ENCODE measurements around the gene TMEM215. TPM values are rescaled to one million over a fixed set of nuclear protein-coding genes. Genes with fewer than 3 reads are reported as not detected.

TMEM215 gene
- total RNA-seq, 2 donors from 2014 or later: not detected

- no peak for DNase-seq (ENCODE audit: low spot score)
- no peaks in the 10 kb centered on the region for H3K9me3 ChIP-seq
- H3K4me3 ChIP-seq: no peak overlapping the region
- no peaks in the 10 kb centered on the region for H3K36me3 ChIP-seq
- TF ChIP-seq, protein P1, sequence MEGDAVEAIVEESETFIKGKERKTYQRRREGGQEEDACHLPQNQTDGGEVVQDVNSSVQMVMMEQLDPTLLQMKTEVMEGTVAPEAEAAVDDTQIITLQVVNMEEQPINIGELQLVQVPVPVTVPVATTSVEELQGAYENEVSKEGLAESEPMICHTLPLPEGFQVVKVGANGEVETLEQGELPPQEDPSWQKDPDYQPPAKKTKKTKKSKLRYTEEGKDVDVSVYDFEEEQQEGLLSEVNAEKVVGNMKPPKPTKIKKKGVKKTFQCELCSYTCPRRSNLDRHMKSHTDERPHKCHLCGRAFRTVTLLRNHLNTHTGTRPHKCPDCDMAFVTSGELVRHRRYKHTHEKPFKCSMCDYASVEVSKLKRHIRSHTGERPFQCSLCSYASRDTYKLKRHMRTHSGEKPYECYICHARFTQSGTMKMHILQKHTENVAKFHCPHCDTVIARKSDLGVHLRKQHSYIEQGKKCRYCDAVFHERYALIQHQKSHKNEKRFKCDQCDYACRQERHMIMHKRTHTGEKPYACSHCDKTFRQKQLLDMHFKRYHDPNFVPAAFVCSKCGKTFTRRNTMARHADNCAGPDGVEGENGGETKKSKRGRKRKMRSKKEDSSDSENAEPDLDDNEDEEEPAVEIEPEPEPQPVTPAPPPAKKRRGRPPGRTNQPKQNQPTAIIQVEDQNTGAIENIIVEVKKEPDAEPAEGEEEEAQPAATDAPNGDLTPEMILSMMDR (IDR thresholded peaks at IDR 0.05): no peak
- no peaks in the 10 kb centered on the region for H3K4me1 ChIP-seq
- H3K27ac ChIP-seq: no peak overlapping the region
- H3K27me3 ChIP-seq: no peaks in the 10 kb centered on the region
Observed at GRCh38 chr9:32742296-32742695, 41.0 kb upstream of the TMEM215 start.

GRCh38 chr9:32748013-32748412, 35.3 kb upstream of the TMEM215 start:
- no peak for DNase-seq (ENCODE audit: low spot score)
- no peak overlapping the region for H3K27ac ChIP-seq
- H3K27me3 ChIP-seq: no peaks in the 10 kb centered on the region
- no peak overlapping the region for H3K4me3 ChIP-seq
- H3K4me1 ChIP-seq: no peaks in the 10 kb centered on the region
- no peaks in the 10 kb centered on the region for H3K36me3 ChIP-seq
- no peaks in the 10 kb centered on the region for H3K9me3 ChIP-seq
- TF ChIP-seq, protein P1 (IDR thresholded peaks at IDR 0.05): no peak

- TF ChIP-seq, protein P1 (IDR thresholded peaks at IDR 0.05): no peak
- DNase-seq (ENCODE audit: low spot score): no peak
- Histone ChIP-seq H3K36me3 (no peaks in the 10 kb centered on the region), H3K4me1 (no peaks in the 10 kb centered on the region), H3K4me3 (no peak overlapping the region), H3K27me3 (no peaks in the 10 kb centered on the region), H3K9me3 (no peaks in the 10 kb centered on the region), H3K27ac (no peak overlapping the region)
Observed at GRCh38 chr9:32755730-32756129, 27.6 kb upstream of the TMEM215 start.

DNA sequence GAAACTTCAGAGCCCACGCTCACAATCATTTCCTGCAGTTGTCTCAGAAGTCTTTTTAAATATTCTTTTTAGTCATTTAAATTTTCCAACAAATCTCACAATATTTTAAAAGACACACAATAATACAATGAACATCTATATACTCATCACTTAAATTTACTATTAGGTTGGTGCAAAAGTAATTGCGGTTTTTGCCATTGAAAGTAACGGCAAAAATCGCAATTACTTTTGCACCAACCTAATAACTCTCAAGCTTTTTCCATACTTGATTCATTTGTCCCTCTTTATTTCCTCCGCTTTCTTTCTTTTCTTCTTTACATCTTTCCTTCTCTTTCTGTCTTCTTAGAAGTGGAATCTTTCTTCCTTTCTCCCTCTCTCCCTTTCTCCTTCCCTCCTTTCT, 19.2 kb upstream of the TMEM215 start:
- no peak for DNase-seq (ENCODE audit: low spot score)

GRCh38 chr9:32775283-32775682, 8.1 kb upstream of the TMEM215 start:
- DNase-seq (ENCODE audit: low spot score): no peak
- Histone ChIP-seq H3K9me3 (peaks cover 0 to 22% of the 10 kb centered on the region in 2 donors), H3K4me3 (no peak overlapping the region), H3K36me3 (no peaks in the 10 kb centered on the region), H3K27ac (no peak overlapping the region), H3K4me1 (no peaks in the 10 kb centered on the region), H3K27me3 (no peaks in the 10 kb centered on the region)
- TF ChIP-seq, protein P1 (IDR thresholded peaks at IDR 0.05): no peak

More for the DNA sequence above, 19.2 kb upstream of the TMEM215 start:
- TF ChIP-seq, protein P1 (IDR thresholded peaks at IDR 0.05): no peak
- no peaks in the 10 kb centered on the region for H3K4me1 ChIP-seq
- no peaks in the 10 kb centered on the region for H3K36me3 ChIP-seq
- H3K9me3 ChIP-seq: no peaks in the 10 kb centered on the region
- no peak overlapping the region for H3K4me3 ChIP-seq
- no peaks in the 10 kb centered on the region for H3K27me3 ChIP-seq
- no peak overlapping the region for H3K27ac ChIP-seq

DNA sequence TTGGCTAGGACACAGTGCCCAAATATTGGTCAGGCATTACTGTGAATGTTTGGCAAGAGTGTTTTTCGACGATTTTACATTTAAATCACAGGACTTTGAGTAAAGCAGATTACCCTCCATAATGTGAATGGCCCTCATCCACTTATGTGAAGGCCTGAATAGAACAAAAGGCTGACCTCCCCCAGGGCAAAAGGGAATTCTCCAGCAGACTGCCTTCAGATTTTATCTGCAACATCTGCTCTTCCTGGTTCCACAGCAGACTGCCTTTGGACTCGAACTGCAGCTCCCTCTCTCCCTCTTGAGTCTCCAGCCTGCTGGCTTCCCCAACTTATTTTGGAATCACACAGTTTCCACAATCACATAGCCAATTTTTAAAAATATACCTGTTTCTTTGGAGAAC, 7.1 kb upstream of the TMEM215 start:
- TF ChIP-seq, protein P1 (IDR thresholded peaks at IDR 0.05): no peak
- no peak for DNase-seq (ENCODE audit: low spot score)
- H3K4me1 ChIP-seq: no peaks in the 10 kb centered on the region
- H3K4me3 ChIP-seq: no peak overlapping the region
- no peak overlapping the region for H3K27ac ChIP-seq
- no peaks in the 10 kb centered on the region for H3K27me3 ChIP-seq
- no peaks in the 10 kb centered on the region for H3K36me3 ChIP-seq
- peaks cover 0 to 22% of the 10 kb centered on the region in 2 donors for H3K9me3 ChIP-seq
